Upper lobe of right lung (tissue), 1 donor: Measurements from ENCODE around the gene HIGD1A. TPM values are rescaled to one million over a fixed set of nuclear protein-coding genes. Genes with fewer than 3 reads are reported as not detected.

ENCODE experiments used
- ATAC-seq: fragments of 200-7000 bp; cut with Tn5 transposase; one replicate; pipeline ENCODE4 v1.9.1; 2020; ENCODE audit warnings: mild to moderate bottlenecking, moderate library complexity
- DNase-seq: peaks from one replicate; pipeline ENCODE4 v3.0.0-alpha.2; 2020
- H3K27ac ChIP-seq: fragments of 200-600 bp; one replicate; pipeline ENCODE4 v1.8.0; 2022
- H3K27me3 ChIP-seq: fragments of 200-600 bp; one replicate; pipeline ENCODE4 v1.8.0; 2022; ENCODE audit warnings: mild to moderate bottlenecking
- H3K36me3 ChIP-seq: fragments of 200-600 bp; one replicate; pipeline ENCODE4 v1.8.0; 2022
- H3K4me1 ChIP-seq: fragments of 200-600 bp; one replicate; pipeline ENCODE4 v1.8.0; 2022
- H3K4me3 ChIP-seq: fragments of 200-600 bp; one replicate; pipeline ENCODE4 v1.8.0; 2022; ENCODE audit warnings: mild to moderate bottlenecking
- H3K9me3 ChIP-seq: fragments of 200-600 bp; one replicate; pipeline ENCODE4 v1.8.0; 2022
- CTCF ChIP-seq: fragments of 200-600 bp; IDR thresholded peaks from one replicate; pipeline ENCODE4 v1.8.0; 2022; ENCODE audit warnings: antibody characterized with exemption
- intact Hi-C: fragments of 100-400 bp; cut with DNase I; formaldehyde crosslinking; loops from one replicate; pipeline ENCODE4 v1.11.0; 2022
- total RNA-seq: library from RNA; stranded (reverse); fragmentation: NEBNext Ultra II Directional; extraction: Animal tissue kit (Norgen Biotek cat#: 25700); gene quantifications from one replicate; pipeline ENCODE4 v1.2.1, GENCODE V29; 2021
- donor health status: DM: no; HTN: yes; CAD: no; lungs with severe emphysema.

The HIGD1A gene
- total RNA-seq, 1 donor from 2014 or later, result 79.7 TPM

GRCh38 chr3:42801784-42802183, 2.5 kb downstream of the HIGD1A start:
- ATAC-seq (no peak), DNase-seq (no peak)
- no peak overlapping the region for H3K4me3 ChIP-seq
- no peak overlapping the region for H3K27ac ChIP-seq
- no peaks in the 10 kb centered on the region for H3K27me3 ChIP-seq
- TF ChIP-seq CTCF, result no peak
- no peaks in the 10 kb centered on the region for H3K9me3 ChIP-seq
- H3K36me3 ChIP-seq, result no peaks in the 10 kb centered on the region
- H3K4me1 ChIP-seq, result peaks cover 37% of the 10 kb centered on the region
- intact Hi-C loops, result no loop called here

- no peak overlapping the region for H3K27ac ChIP-seq
- no peaks in the 10 kb centered on the region for H3K27me3 ChIP-seq
- TF ChIP-seq CTCF, result no peak
- H3K4me3 ChIP-seq, result no peak overlapping the region
- ATAC-seq (no peak), DNase-seq (no peak)
- peaks cover 37% of the 10 kb centered on the region for H3K4me1 ChIP-seq
- no peaks in the 10 kb centered on the region for H3K9me3 ChIP-seq
- no peaks in the 10 kb centered on the region for H3K36me3 ChIP-seq
- intact Hi-C loops, result no loop called here
Observed at GRCh38 chr3:42801048-42801620, 3.2 kb downstream of the HIGD1A start.

GRCh38 chr3:42800251-42800650, 4.0 kb downstream of the HIGD1A start:
- intact Hi-C loops, result no loop called here
- Histone ChIP-seq H3K36me3 (no peaks in the 10 kb centered on the region), H3K4me1 (peaks cover 35% of the 10 kb centered on the region), H3K4me3 (no peak overlapping the region), H3K27ac (no peak overlapping the region), H3K9me3 (no peaks in the 10 kb centered on the region), H3K27me3 (no peaks in the 10 kb centered on the region)
- TF ChIP-seq CTCF, result no peak
- ATAC-seq (no peak), DNase-seq (no peak)

- no peak for ATAC-seq
- no peak for DNase-seq
- H3K27ac ChIP-seq, result no peak overlapping the region
- H3K4me1 ChIP-seq, result peaks cover 31% of the 10 kb centered on the region
- intact Hi-C loops, result no loop called here
- TF ChIP-seq CTCF, result no peak
- H3K4me3 ChIP-seq, result no peak overlapping the region
- H3K27me3 ChIP-seq, result no peaks in the 10 kb centered on the region
- no peaks in the 10 kb centered on the region for H3K9me3 ChIP-seq
- H3K36me3 ChIP-seq, result no peaks in the 10 kb centered on the region
Observed at GRCh38 chr3:42799376-42799775, 4.9 kb downstream of the HIGD1A start.

- no peak for TF ChIP-seq CTCF
- no peaks in the 10 kb centered on the region for H3K27me3 ChIP-seq
- intact Hi-C loops, result no loop called here
- H3K9me3 ChIP-seq, result no peaks in the 10 kb centered on the region
- H3K4me1 ChIP-seq, result peaks cover 14% of the 10 kb centered on the region
- H3K36me3 ChIP-seq, result peaks cover 14% of the 10 kb centered on the region
- DNase-seq (no peak), ATAC-seq (no peak)
- H3K27ac ChIP-seq, result no peak overlapping the region
- no peak overlapping the region for H3K4me3 ChIP-seq
Observed at GRCh38 chr3:42796332-42796885, 7.9 kb downstream of the HIGD1A start.
